SU-DHL-6 (cell line): ENCODE measurements around the gene RUNX2.

Source experiments
- H2AFZ ChIP-seq: fragments of 200-600 bp; sonication (generic); 2 replicates; pipeline ENCODE4 v1.6.1; 2014; ENCODE audit warnings: low read depth, mild to moderate bottlenecking, moderate library complexity, mixed read lengths, antibody characterized with exemption, low read length; ENCODE audit not compliant: severe bottlenecking
- H3F3A ChIP-seq: fragments of 200-600 bp; shearing (Covaris generic); 2 replicates; pipeline ENCODE4 v1.6.0; 2016; ENCODE audit warnings: antibody characterized with exemption, mild to moderate bottlenecking; ENCODE audit not compliant: insufficient read depth
- H3K27ac ChIP-seq: fragments of 200-600 bp; sonication (generic); 2 replicates; pipeline ENCODE4 v1.5.1; 2016; ENCODE audit warnings: low read depth, mild to moderate bottlenecking, low read length, moderate library complexity, mixed read lengths
- H3K27me3 ChIP-seq: fragments of 200-600 bp; sonication (generic), shearing (Covaris generic); 2 replicates; pipeline ENCODE4 v1.6.0; 2014; ENCODE audit warnings: mild to moderate bottlenecking, low read length
- H3K36me3 ChIP-seq: fragments of 200-600 bp; sonication (generic); 2 replicates; pipeline ENCODE4 v1.6.1; 2014; ENCODE audit warnings: mild to moderate bottlenecking, low read length, mixed read lengths
- H3K4me2 ChIP-seq: fragments of 300-600, 200-600 bp; shearing (Covaris generic), sonication (generic); 2 replicates; pipeline ENCODE4 v1.6.0; 2014; ENCODE audit warnings: low read length, low read depth, mild to moderate bottlenecking; ENCODE audit not compliant: poor library complexity, severe bottlenecking
- H3K4me3 ChIP-seq: fragments of 200-600 bp; sonication (generic); 2 replicates; pipeline ENCODE4 v1.5.1; 2014; ENCODE audit warnings: antibody characterized with exemption, low read length, mild to moderate bottlenecking, mixed read lengths; ENCODE audit not compliant: insufficient read depth, poor library complexity, severe bottlenecking
- H3K79me2 ChIP-seq: fragments of 200-600 bp; sonication (generic); 2 replicates; pipeline ENCODE4 v1.6.1; 2014; ENCODE audit warnings: mild to moderate bottlenecking, low read length, moderate library complexity; ENCODE audit not compliant: insufficient read depth
- H3K9ac ChIP-seq: fragments of 200-600 bp; sonication (generic); 2 replicates; pipeline ENCODE4 v1.7.0; 2014; ENCODE audit warnings: mild to moderate bottlenecking, low read length
- H3K9me2 ChIP-seq: fragments of 200-600 bp; sonication (generic); replicated peaks from 2 replicates; pipeline ENCODE4 v1.6.1; 2014; ENCODE audit warnings: low read length; ENCODE audit not compliant: insufficient read depth
- H3K9me3 ChIP-seq: fragments of 200-600 bp; sonication (generic); 2 replicates; pipeline ENCODE4 v1.6.1; 2014; ENCODE audit warnings: low read length, mixed read lengths; ENCODE audit not compliant: insufficient read depth
- H4K20me1 ChIP-seq: fragments of 200-600 bp; sonication (generic); 2 replicates; pipeline ENCODE4 v1.6.1; 2014; ENCODE audit warnings: low read depth, mild to moderate bottlenecking, antibody characterized with exemption, low read length, moderate library complexity, mixed read lengths
- CTCF ChIP-seq: fragments of 200-600 bp; sonication (generic); IDR thresholded peaks from one replicate; pipeline ENCODE4 v1.5.1; 2017; ENCODE audit warnings: antibody characterized with exemption, mild to moderate bottlenecking, low read length, moderate library complexity; ENCODE audit not compliant: insufficient read depth, poor library complexity, severe bottlenecking
- EZH2phosphoT487 ChIP-seq: fragments of 200-600 bp; sonication (generic), shearing (Covaris generic); conservative IDR thresholded peaks from 2 replicates; pipeline ENCODE4 v1.6.1; 2018; ENCODE audit warnings: mild to moderate bottlenecking, antibody characterized with exemption, low read length, moderate library complexity, mixed read lengths

RUNX2 gene

GRCh38 chr6:45496085-45496433 is 167.9 kb downstream of the RUNX2 start:
- no peaks in the 10 kb centered on the region for H3K9me3 ChIP-seq
- H3K27me3 ChIP-seq = no peaks in the 10 kb centered on the region
- H3F3A ChIP-seq = no peaks in the 10 kb centered on the region
- no peaks in the 10 kb centered on the region for H3K79me2 ChIP-seq
- H3K36me3 ChIP-seq = no peaks in the 10 kb centered on the region
- no peak overlapping the region for H2AFZ ChIP-seq
- TF ChIP-seq EZH2phosphoT487 (no peak), CTCF (no peak)
- no peaks in the 10 kb centered on the region for H4K20me1 ChIP-seq
- H3K27ac ChIP-seq = no peak overlapping the region
- H3K4me3 ChIP-seq = no peak overlapping the region
- H3K4me2 ChIP-seq = no peak overlapping the region
- H3K9ac ChIP-seq = no peak overlapping the region
- no peaks in the 10 kb centered on the region for H3K9me2 ChIP-seq

- no peak overlapping the region for H3K4me2 ChIP-seq
- H2AFZ ChIP-seq = no peak overlapping the region
- no peaks in the 10 kb centered on the region for H3F3A ChIP-seq
- no peaks in the 10 kb centered on the region for H4K20me1 ChIP-seq
- no peak overlapping the region for H3K9ac ChIP-seq
- H3K27ac ChIP-seq = no peak overlapping the region
- no peak overlapping the region for H3K4me3 ChIP-seq
- no peaks in the 10 kb centered on the region for H3K9me2 ChIP-seq
- no peaks in the 10 kb centered on the region for H3K79me2 ChIP-seq
- TF ChIP-seq EZH2phosphoT487 (no peak), CTCF (no peak)
- no peaks in the 10 kb centered on the region for H3K9me3 ChIP-seq
- no peaks in the 10 kb centered on the region for H3K27me3 ChIP-seq
- no peaks in the 10 kb centered on the region for H3K36me3 ChIP-seq
Observed at GRCh38 chr6:45498591-45498990, 170.5 kb downstream of the RUNX2 start.

GRCh38 chr6:45500924-45501816 is 173.0 kb downstream of the RUNX2 start:
- H3K27ac ChIP-seq = no peak overlapping the region
- H3F3A ChIP-seq = no peaks in the 10 kb centered on the region
- no peaks in the 10 kb centered on the region for H3K36me3 ChIP-seq
- no peaks in the 10 kb centered on the region for H3K9me2 ChIP-seq
- no peak overlapping the region for H3K9ac ChIP-seq
- no peaks in the 10 kb centered on the region for H3K79me2 ChIP-seq
- TF ChIP-seq EZH2phosphoT487 (no peak), CTCF (peak; percentile 61)
- no peaks in the 10 kb centered on the region for H3K27me3 ChIP-seq
- H3K4me3 ChIP-seq = no peak overlapping the region
- no peak overlapping the region for H3K4me2 ChIP-seq
- no peaks in the 10 kb centered on the region for H3K9me3 ChIP-seq
- H4K20me1 ChIP-seq = no peaks in the 10 kb centered on the region
- no peak overlapping the region for H2AFZ ChIP-seq
